AG09309 (cell line): ENCODE measurements around the gene RBCK1.

Experiments
- DNase-seq: peaks from one replicate; pipeline ENCODE4 v3.0.0-alpha.2; 2010; ENCODE audit warnings: low read depth
- H3K4me3 ChIP-seq: 2 replicates; pipeline ENCODE4 v1.5.1; 2011; ENCODE audit warnings: mild to moderate bottlenecking, low read depth, low read length, moderate library complexity; ENCODE audit not compliant: control insufficient read depth
- CTCF ChIP-seq: IDR thresholded peaks from 2 replicates; pipeline ENCODE4 v1.5.1; 2011; ENCODE audit warnings: mild to moderate bottlenecking, low read depth, low read length, inconsistent platforms; ENCODE audit not compliant: insufficient read depth, control insufficient read depth; ENCODE audit errors: missing control alignments

Gene RBCK1

DNA sequence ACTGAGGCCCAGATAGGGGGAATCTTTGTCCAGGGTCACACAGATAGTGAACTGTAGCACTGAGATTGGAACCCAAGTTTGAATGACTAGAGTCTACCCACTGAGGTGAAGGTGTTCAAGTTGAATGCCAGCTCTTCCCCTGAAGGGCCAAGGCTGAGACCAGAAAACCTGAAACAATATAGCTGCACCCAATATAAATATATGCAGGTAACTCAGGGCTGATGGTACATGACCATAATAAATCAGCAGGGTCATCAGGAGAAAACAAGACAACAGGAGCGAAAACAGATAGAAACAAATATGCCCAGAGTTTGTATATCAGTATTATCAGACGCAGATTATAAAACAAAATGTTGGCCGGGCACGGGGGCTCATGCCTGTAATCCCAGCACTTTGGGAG is 4.0 kb upstream of the RBCK1 start:
- DNase-seq, result no peak
- no peak for TF ChIP-seq CTCF
- H3K4me3 ChIP-seq, result no peak overlapping the region

DNA sequence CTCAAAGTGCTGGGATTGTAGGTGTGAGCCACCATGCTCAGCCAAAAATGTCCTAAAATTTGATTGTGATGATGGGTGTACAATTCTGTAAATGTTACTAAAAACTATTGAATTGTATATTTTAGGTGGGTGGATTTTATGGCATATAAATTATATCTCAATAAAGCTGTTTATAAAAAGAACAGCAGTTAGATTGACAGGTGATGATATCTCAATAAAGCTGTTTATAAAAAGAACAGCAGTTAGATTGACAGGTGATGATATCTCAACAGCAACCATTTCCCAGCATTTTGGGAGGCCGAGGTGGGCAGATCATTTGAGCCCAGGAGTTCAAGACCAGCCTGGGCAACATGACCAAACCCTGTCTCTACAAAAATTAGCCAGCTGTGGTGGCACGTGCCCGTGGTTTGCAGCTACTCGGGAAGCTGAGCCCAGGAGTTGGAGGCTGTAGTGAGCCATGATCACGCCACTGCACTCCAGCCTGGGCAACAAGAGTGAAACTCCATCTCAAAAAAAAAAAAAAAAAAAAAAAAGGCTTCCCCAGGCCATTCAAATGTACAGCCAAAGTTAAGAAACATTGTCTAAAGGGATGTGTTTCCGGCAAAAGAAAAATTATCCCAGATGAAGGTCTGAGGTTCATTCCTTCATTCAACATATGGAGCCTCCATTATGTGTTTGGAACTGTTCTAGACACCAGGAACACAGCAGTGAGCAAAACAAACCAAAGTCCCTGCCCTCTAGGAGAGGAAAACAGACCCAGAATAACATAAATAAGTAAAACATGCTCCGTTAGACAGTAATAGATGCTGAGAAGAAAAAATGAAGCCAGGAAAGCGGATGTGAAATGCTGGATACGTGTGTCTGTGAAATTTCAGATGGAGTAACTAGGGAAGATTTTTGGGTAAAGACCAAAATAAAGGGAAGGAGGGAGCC is 1.6 kb upstream of the RBCK1 start:
- DNase-seq, result no peak
- no peak for TF ChIP-seq CTCF
- H3K4me3 ChIP-seq, result no peak overlapping the region

DNA sequence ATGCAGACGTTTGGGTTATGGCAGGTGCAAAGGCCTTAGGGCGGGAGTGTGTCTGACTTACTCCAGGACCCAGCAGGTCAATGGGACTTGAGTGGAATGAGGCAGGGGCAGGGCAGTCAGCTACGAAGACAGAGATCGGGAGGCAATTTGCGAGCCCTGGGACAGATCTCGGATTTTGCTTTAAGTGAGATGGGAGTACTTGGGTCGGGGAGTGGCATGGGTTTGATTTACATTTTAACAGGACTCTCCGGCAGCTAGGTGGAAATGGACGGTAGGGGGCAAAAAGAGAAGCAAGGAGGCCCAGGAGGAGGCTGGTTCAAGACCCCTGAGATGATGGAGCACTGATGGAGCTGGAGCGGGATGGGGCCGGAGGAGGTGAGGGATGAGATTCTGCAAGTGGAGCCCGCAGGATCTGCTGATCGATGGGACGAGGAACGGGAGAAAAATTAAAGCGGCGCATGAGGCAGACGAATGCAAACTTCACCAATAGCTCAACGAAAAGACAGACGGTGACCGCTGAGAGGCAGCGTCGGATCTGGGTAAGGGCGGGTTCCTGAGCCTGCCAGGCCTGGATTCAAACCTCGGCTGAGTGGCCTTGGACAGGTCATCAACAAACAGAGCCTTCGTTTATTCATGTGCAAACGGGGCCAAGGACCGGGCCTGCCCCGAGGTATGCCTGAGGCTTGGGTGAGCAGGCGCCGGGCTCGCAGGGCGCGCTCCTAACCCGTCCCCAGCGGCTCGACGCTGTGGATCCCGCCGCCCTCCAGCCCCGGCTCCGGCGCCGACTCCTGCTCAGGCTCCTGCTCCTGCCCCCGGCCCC is 756 bp upstream of the RBCK1 start:
- DNase-seq, result peak; percentile 29
- TF ChIP-seq CTCF, result peak; percentile 34
- peak overlapping the region; percentile 99 for H3K4me3 ChIP-seq

DNA sequence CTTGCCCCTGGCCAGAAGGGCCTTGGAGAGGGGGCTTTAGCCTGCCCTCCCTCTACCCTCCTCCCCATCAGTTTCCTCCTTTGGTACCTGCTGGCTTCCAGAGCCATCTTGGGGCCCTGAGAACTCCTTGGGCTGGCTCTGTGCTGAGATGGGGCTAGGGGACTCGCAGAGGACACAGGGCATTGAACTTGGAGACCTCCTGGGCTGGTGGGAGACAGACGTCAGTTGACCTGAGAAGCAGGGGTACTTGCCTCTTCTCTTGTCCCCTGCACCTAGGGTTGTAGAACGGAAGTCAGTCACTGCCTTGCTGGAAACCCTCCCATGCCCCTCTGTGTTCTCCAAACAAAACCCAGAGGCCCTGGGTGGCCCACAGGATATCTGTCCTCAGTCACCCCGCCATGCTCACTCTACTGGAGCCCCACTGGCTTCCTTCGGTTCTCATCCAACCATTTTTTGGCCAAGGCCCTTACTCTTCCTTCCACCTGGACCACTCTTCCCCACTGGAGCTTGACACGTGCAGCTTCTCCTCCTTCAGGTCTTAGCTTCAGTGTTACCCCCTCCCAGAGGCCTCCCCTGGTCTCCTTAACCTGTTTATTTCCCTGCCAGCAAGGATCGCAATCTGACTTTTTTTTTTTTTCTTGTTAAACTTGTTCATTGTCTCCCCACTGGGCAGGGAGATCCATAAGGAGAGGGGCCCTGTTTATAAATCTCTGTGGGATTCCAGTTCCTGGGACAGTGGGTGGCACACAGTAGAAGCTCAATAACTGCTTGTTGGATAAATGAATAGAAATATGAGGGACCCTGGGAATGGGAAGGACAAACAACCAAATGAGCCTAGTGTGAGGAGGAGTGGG is 971 bp downstream of the RBCK1 start:
- no peak for TF ChIP-seq CTCF
- no peak for DNase-seq
- H3K4me3 ChIP-seq, result peak overlapping the region; percentile 99

DNA sequence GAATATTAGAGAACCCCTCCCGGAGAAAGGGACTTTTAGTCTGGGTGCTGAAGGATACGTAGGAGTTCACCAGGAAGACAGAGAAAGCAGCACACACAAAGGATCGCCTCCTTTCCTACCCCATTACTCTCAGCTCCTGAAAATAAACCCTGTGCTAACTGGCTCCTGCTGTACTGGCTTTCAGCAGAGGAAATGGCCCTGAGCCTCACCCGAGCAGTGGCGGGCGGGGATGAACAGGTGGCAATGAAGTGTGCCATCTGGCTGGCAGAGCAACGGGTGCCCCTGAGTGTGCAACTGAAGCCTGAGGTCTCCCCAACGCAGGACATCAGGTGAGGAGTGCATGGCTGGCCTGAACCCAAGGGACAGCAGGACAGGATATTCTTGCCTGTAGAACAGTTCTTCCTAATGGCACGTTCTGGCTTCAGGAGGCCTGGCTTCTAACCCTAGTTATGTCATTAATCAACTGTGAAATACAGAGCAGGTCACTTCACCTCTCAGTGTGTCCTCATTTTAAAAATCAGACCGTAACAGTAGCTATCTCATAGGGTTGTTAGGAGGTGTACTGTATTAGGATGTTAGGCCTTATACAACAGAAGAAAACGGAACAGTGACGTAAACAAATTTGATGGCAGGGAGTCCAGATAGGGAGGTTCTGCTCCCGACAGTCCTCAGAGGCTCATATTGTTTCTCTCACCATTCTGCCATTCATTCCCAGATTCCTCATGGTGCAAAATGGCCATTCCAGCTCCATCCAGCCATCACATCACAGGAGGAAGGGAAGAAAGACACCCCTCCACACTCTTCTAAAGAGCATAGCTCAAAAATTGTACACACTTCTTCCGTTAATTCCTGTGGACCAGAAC is 1.8 kb downstream of the RBCK1 start:
- peak overlapping the region; percentile 99 for H3K4me3 ChIP-seq
- no peak for DNase-seq
- no peak for TF ChIP-seq CTCF
